22Rv1 (cell line): ENCODE results near the gene PSMB3.

Source experiments
- CTCF ChIP-seq: fragments of 450-650 bp; IDR thresholded peaks from 2 replicates; pipeline ENCODE4 v1.5.1; 2017; ENCODE audit warnings: mild to moderate bottlenecking
- ZFX ChIP-seq: fragments of 450-650 bp; IDR thresholded peaks from 2 replicates; pipeline ENCODE4 v1.6.1; 2017; ENCODE audit warnings: antibody characterized with exemption, borderline replicate concordance

- TF ChIP-seq CTCF (no peak), ZFX (no peak)
Observed at GRCh38 chr17:38704606-38705522, 47.7 kb upstream of the PSMB3 start, which contains the start of gene MLLT6.
